SK-N-SH treated with all-trans-retinoic acid at 6 μM for 48 hours (cell line): ENCODE measurements around the gene WWC1.
A peak's percentile ranks its signal among the peaks of the same experiment; 100 is the strongest.

Source experiments
- ATAC-seq: fragments of 200-7000 bp; cut with Tn5 transposase; 3 replicates; pipeline ENCODE4 v1.9.1; 2020; ENCODE audit warnings: mild to moderate bottlenecking, moderate library complexity
- ARNTL ChIP-seq: fragments of 450-650 bp; formaldehyde crosslinking; IDR thresholded peaks from 2 replicates; pipeline ENCODE4 v1.5.0; 2020; ENCODE audit warnings: low read depth, mild to moderate bottlenecking, moderate library complexity, borderline replicate concordance
- BACH2 ChIP-seq: fragments of 250-450 bp; sonication (Bioruptor Pico); IDR thresholded peaks from 2 replicates; pipeline ENCODE4 v1.9.0; 2021; ENCODE audit warnings: mild to moderate bottlenecking, borderline replicate concordance
- CSDC2 ChIP-seq: fragments of 250-450 bp; sonication (Bioruptor Pico); IDR thresholded peaks from 2 replicates; pipeline ENCODE4 v1.5.0; 2020; ENCODE audit warnings: mild to moderate bottlenecking, moderate library complexity
- ESRRG ChIP-seq: fragments of 250-450 bp; sonication (Bioruptor Pico); IDR thresholded peaks from 2 replicates; pipeline ENCODE4 v1.6.1; 2021; ENCODE audit warnings: mild to moderate bottlenecking
- GLIS3 ChIP-seq: fragments of 250-450 bp; sonication (Bioruptor Pico); IDR thresholded peaks from 2 replicates; pipeline ENCODE4 v1.5.0; 2020; ENCODE audit warnings: mild to moderate bottlenecking, moderate library complexity
- ISL1 ChIP-seq: fragments of 250-450 bp; sonication (Bioruptor Pico); IDR thresholded peaks from 2 replicates; pipeline ENCODE4 v2.1.2; 2022; ENCODE audit warnings: mild to moderate bottlenecking, moderate library complexity
- OSR1 ChIP-seq: fragments of 250-450 bp; sonication (Bioruptor Pico); IDR thresholded peaks from 2 replicates; pipeline ENCODE4 v1.8.0; 2022; ENCODE audit warnings: moderate library complexity, mild to moderate bottlenecking, inconsistent platforms
- PPARA ChIP-seq: fragments of 250-450 bp; sonication (Bioruptor Pico); IDR thresholded peaks from 2 replicates; pipeline ENCODE4 v1.5.0; 2020; ENCODE audit warnings: mild to moderate bottlenecking, borderline replicate concordance
- RARB ChIP-seq: fragments of 250-450 bp; sonication (Bioruptor Pico); IDR thresholded peaks from 2 replicates; pipeline ENCODE4 v1.8.0; 2021; ENCODE audit warnings: mild to moderate bottlenecking, moderate library complexity
- SNAI2 ChIP-seq: fragments of 250-450 bp; sonication (Bioruptor Pico); IDR thresholded peaks from 2 replicates; pipeline ENCODE4 v1.5.0; 2020; ENCODE audit warnings: mild to moderate bottlenecking, moderate library complexity
- TCF4 ChIP-seq: fragments of 250-450 bp; sonication (Bioruptor Pico); IDR thresholded peaks from 2 replicates; pipeline ENCODE4 v1.8.0; 2021; ENCODE audit warnings: mild to moderate bottlenecking, moderate library complexity, borderline replicate concordance
- TOX ChIP-seq: fragments of 250-450 bp; sonication (Bioruptor Pico); IDR thresholded peaks from 2 replicates; pipeline ENCODE4 v1.8.0; 2021; ENCODE audit warnings: mild to moderate bottlenecking, moderate library complexity, borderline replicate concordance
- ZC3H10 ChIP-seq: fragments of 250-450 bp; sonication (Bioruptor Pico); IDR thresholded peaks from 2 replicates; pipeline ENCODE4 v1.5.1; 2021; ENCODE audit warnings: mild to moderate bottlenecking, moderate library complexity
- ZFP30 ChIP-seq: fragments of 450-650 bp; formaldehyde crosslinking; IDR thresholded peaks from 2 replicates; pipeline ENCODE4 v1.5.0; 2022; ENCODE audit warnings: mild to moderate bottlenecking, moderate library complexity
- ZNF565 ChIP-seq: fragments of 450-650 bp; formaldehyde crosslinking; conservative IDR thresholded peaks from 2 replicates; pipeline ENCODE4 v1.5.0; 2020; ENCODE audit warnings: low read depth, mild to moderate bottlenecking, moderate library complexity
- ZNF70 ChIP-seq: fragments of 450-650 bp; formaldehyde crosslinking; IDR thresholded peaks from 2 replicates; pipeline ENCODE4 v1.5.0; 2020; ENCODE audit warnings: mild to moderate bottlenecking, moderate library complexity
- ZNF8 ChIP-seq: fragments of 450-650 bp; formaldehyde crosslinking; IDR thresholded peaks from 2 replicates; pipeline ENCODE4 v1.5.0; 2020; ENCODE audit warnings: mild to moderate bottlenecking, moderate library complexity
- TF ChIP-seq, protein P1 (sequence below): fragments of 250-450 bp; sonication (Bioruptor Pico); IDR thresholded peaks from 2 replicates; pipeline ENCODE4 v1.8.0; 2021; ENCODE audit warnings: low read depth, mild to moderate bottlenecking, moderate library complexity, borderline replicate concordance
- TF ChIP-seq, protein P2 (sequence below): fragments of 250-450 bp; sonication (Bioruptor Pico); IDR thresholded peaks from 2 replicates; pipeline ENCODE4 v1.5.0; 2020; ENCODE audit warnings: mild to moderate bottlenecking, moderate library complexity
- TF ChIP-seq, protein P3 (sequence below): fragments of 250-450 bp; sonication (Bioruptor Pico); IDR thresholded peaks from 2 replicates; pipeline ENCODE4 v1.8.0; 2020; ENCODE audit warnings: mild to moderate bottlenecking, moderate library complexity, borderline replicate concordance
- TF ChIP-seq, protein P4 (sequence below): fragments of 250-450 bp; sonication (Bioruptor Pico); IDR thresholded peaks from 2 replicates; pipeline ENCODE4 v1.5.1; 2020; ENCODE audit warnings: low read depth, mild to moderate bottlenecking, moderate library complexity

WWC1 gene

DNA sequence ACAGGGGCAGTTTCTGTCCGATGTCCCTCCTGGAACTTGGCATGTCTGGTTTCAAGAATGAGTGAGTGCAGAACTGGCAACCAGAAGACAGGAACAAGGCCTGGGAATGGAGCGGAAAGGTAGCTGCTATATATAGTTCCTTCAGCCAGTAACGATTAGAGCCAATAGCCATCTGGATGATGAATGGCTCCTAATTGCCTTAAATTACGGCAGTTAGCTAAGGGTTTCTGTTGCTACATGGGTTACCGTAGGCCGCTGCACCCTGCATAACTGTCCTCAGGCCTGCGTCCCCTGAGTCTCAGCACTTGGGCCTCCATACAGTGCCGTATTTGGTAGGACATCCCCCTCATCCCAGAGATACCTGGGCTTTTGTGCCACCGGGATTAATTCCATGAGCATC lies 29.4 kb downstream of the WWC1 start:
- TF ChIP-seq, protein P1, sequence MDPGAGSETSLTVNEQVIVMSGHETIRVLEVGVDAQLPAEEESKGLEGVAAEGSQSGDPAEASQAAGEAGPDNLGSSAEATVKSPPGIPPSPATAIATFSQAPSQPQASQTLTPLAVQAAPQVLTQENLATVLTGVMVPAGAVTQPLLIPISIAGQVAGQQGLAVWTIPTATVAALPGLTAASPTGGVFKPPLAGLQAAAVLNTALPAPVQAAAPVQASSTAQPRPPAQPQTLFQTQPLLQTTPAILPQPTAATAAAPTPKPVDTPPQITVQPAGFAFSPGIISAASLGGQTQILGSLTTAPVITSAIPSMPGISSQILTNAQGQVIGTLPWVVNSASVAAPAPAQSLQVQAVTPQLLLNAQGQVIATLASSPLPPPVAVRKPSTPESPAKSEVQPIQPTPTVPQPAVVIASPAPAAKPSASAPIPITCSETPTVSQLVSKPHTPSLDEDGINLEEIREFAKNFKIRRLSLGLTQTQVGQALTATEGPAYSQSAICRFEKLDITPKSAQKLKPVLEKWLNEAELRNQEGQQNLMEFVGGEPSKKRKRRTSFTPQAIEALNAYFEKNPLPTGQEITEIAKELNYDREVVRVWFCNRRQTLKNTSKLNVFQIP (CRISPR knock-in tag): no peak
- no peak for TF ChIP-seq BACH2 (CRISPR knock-in tag)
- TF ChIP-seq ZC3H10 (CRISPR knock-in tag): no peak
- TF ChIP-seq ZNF8 (CRISPR knock-in tag): no peak
- TF ChIP-seq ARNTL (CRISPR knock-in tag): no peak
- TF ChIP-seq ZNF70: no peak
- no peak for TF ChIP-seq TOX
- TF ChIP-seq, protein P2, sequence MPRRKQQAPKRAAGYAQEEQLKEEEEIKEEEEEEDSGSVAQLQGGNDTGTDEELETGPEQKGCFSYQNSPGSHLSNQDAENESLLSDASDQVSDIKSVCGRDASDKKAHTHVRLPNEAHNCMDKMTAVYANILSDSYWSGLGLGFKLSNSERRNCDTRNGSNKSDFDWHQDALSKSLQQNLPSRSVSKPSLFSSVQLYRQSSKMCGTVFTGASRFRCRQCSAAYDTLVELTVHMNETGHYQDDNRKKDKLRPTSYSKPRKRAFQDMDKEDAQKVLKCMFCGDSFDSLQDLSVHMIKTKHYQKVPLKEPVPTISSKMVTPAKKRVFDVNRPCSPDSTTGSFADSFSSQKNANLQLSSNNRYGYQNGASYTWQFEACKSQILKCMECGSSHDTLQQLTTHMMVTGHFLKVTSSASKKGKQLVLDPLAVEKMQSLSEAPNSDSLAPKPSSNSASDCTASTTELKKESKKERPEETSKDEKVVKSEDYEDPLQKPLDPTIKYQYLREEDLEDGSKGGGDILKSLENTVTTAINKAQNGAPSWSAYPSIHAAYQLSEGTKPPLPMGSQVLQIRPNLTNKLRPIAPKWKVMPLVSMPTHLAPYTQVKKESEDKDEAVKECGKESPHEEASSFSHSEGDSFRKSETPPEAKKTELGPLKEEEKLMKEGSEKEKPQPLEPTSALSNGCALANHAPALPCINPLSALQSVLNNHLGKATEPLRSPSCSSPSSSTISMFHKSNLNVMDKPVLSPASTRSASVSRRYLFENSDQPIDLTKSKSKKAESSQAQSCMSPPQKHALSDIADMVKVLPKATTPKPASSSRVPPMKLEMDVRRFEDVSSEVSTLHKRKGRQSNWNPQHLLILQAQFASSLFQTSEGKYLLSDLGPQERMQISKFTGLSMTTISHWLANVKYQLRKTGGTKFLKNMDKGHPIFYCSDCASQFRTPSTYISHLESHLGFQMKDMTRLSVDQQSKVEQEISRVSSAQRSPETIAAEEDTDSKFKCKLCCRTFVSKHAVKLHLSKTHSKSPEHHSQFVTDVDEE: no peak
- no peak for TF ChIP-seq ZFP30 (CRISPR knock-in tag)
- no peak for TF ChIP-seq TCF4 (CRISPR knock-in tag)
- TF ChIP-seq, protein P3, sequence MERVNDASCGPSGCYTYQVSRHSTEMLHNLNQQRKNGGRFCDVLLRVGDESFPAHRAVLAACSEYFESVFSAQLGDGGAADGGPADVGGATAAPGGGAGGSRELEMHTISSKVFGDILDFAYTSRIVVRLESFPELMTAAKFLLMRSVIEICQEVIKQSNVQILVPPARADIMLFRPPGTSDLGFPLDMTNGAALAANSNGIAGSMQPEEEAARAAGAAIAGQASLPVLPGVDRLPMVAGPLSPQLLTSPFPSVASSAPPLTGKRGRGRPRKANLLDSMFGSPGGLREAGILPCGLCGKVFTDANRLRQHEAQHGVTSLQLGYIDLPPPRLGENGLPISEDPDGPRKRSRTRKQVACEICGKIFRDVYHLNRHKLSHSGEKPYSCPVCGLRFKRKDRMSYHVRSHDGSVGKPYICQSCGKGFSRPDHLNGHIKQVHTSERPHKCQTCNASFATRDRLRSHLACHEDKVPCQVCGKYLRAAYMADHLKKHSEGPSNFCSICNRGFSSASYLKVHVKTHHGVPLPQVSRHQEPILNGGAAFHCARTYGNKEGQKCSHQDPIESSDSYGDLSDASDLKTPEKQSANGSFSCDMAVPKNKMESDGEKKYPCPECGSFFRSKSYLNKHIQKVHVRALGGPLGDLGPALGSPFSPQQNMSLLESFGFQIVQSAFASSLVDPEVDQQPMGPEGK (CRISPR knock-in tag): no peak
- TF ChIP-seq ZNF565 (CRISPR knock-in tag): no peak
- no peak for TF ChIP-seq ISL1
- TF ChIP-seq ESRRG (CRISPR knock-in tag): no peak
- no peak for ATAC-seq

DNA sequence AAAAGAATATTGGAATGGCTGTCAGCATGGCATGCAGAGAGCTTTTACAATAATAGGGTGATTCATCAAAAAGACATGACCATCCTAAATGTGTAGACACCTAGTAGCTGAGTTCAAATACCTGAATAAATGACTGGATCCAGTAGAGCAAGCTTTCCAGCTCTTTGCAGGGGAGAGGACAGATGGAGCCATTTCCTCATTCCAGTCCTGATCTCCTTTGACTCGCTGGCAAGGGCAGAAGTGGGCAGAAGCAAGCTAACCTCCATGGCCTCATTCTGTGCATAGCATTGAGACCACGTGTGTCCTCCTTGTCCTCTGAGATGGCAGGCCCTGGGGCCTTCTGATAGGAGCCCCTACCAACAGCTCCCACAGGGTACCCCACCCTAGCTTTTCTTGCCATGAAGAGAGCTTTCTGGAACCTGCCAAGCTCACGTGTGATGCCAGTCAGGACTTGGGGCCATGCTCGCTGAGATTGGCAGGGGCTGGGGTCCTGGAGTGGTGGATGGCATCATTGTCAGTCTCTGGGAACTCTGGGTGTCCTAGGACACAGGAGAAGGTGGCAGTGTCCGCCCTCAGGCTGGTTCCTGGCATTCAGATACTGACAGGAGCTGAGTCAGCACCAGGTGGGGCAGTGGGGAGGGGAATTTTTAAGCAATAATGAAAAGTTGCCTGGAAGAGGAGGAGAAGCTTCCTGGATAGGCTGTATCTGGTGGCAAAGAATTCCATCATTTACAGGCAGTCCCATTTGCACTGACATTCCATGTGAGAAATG lies 33.6 kb downstream of the WWC1 start:
- ATAC-seq: peak; percentile 82
- no peak for TF ChIP-seq ZC3H10 (CRISPR knock-in tag)
- no peak for TF ChIP-seq CSDC2 (CRISPR knock-in tag)
- TF ChIP-seq PPARA (CRISPR knock-in tag): no peak
- no peak for TF ChIP-seq OSR1 (CRISPR knock-in tag)
- TF ChIP-seq ZNF565 (CRISPR knock-in tag): no peak
- no peak for TF ChIP-seq RARB (CRISPR knock-in tag)
- TF ChIP-seq SNAI2 (CRISPR knock-in tag): no peak

DNA sequence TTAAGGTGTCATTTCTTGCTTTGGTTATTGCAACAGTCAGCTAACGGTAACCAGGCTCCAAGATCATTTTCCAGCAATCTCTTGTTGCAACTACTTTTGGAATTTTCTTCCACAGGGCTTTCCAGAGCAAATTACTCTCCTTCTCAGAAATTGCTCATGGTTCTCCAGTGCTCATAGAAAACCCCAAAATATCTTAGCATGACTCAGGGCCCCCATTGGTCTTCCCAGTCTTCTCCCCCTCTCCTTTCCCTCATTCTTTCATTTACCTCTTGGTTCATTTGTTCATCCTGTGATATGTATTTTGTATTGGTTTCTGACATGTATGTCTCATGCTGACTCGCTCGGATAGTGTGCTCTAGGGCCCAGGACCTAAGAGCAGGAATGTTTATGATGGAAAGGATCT lies 35.6 kb downstream of the WWC1 start:
- peak; percentile 13; the same call in 2 of the 3 replicates for ATAC-seq

DNA sequence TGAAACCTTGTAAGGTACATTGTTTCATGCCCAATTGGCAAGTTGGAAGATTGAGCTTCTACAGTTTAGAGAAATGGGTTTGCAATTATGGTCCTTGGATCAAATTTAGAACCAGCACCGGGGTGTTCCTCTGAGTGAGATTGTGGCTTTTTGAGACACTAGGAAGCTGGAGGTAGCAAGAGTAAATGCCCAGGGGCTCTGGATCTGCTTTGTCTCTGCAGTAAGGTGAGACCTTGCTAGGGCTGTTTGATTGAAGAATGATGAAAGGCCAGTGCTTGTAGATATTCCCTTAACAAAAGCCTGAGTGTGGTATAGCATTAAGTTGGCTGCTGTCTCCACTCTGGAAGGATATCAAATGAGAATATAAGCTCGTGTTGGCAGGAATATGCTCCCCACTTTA lies 36.0 kb downstream of the WWC1 start:
- no peak for TF ChIP-seq BACH2 (CRISPR knock-in tag)
- TF ChIP-seq ZNF70: no peak
- no peak for TF ChIP-seq ESRRG (CRISPR knock-in tag)
- TF ChIP-seq TCF4 (CRISPR knock-in tag): no peak
- TF ChIP-seq, protein P4, sequence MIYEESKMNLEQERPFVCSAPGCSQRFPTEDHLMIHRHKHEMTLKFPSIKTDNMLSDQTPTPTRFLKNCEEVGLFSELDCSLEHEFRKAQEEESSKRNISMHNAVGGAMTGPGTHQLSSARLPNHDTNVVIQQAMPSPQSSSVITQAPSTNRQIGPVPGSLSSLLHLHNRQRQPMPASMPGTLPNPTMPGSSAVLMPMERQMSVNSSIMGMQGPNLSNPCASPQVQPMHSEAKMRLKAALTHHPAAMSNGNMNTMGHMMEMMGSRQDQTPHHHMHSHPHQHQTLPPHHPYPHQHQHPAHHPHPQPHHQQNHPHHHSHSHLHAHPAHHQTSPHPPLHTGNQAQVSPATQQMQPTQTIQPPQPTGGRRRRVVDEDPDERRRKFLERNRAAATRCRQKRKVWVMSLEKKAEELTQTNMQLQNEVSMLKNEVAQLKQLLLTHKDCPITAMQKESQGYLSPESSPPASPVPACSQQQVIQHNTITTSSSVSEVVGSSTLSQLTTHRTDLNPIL (CRISPR knock-in tag): no peak
- no peak for TF ChIP-seq ZNF8 (CRISPR knock-in tag)
- no peak for TF ChIP-seq OSR1 (CRISPR knock-in tag)
- TF ChIP-seq SNAI2 (CRISPR knock-in tag): no peak
- TF ChIP-seq RARB (CRISPR knock-in tag): no peak
- TF ChIP-seq TOX: no peak
- no peak for TF ChIP-seq ARNTL (CRISPR knock-in tag)
- TF ChIP-seq ZFP30 (CRISPR knock-in tag): no peak
- no peak for TF ChIP-seq GLIS3
- TF ChIP-seq, protein P1 (CRISPR knock-in tag): no peak
- TF ChIP-seq ZNF565 (CRISPR knock-in tag): no peak
- no peak for TF ChIP-seq ISL1
- no peak for TF ChIP-seq CSDC2 (CRISPR knock-in tag)
- TF ChIP-seq, protein P3 (CRISPR knock-in tag): no peak
- no peak for TF ChIP-seq ZC3H10 (CRISPR knock-in tag)
- no peak for ATAC-seq

More for the DNA sequence above, 35.6 kb downstream of the WWC1 start:
- TF ChIP-seq ZNF70: no peak
- TF ChIP-seq ZFP30 (CRISPR knock-in tag): no peak
- TF ChIP-seq SNAI2 (CRISPR knock-in tag): no peak
- no peak for TF ChIP-seq BACH2 (CRISPR knock-in tag)
- TF ChIP-seq ZNF565 (CRISPR knock-in tag): no peak
- no peak for TF ChIP-seq GLIS3
